ENCODE measurements around the gene LAPTM5.

LAPTM5 gene

DNA sequence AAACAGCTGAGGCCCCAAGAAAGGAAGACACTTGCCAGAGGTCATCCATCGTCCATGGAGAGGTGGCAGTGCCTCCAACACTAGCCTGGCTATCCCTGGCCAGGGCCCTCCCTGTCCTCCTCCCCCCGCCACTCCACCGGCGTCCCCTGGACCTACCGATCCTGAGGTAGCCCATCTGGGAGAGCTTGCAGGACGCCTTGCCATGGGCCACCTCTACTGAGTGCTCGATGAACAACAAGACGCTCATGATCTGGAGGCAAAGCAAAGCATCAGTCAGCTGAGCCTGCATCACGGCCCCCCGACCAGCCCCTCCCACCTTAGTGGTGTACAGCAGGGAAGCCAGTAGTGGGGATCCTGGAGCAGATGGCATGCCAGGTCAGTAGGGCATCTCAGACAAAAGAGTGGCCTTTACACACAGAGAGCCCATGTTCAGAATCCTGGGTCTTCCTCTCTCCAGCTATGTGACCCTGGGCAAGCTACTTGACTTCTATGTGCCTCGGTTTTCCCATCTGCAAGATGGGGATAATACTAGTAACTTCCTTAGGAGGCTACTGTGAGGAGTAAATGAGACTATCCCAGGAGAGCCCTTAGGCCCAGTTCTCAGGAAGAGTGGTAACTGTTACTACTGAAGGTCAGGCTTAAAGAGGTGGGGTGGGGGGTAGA is 15.1 kb downstream of the LAPTM5 start:
- no peak for DNase-seq (ENCODE audit: low spot score)

DNA sequence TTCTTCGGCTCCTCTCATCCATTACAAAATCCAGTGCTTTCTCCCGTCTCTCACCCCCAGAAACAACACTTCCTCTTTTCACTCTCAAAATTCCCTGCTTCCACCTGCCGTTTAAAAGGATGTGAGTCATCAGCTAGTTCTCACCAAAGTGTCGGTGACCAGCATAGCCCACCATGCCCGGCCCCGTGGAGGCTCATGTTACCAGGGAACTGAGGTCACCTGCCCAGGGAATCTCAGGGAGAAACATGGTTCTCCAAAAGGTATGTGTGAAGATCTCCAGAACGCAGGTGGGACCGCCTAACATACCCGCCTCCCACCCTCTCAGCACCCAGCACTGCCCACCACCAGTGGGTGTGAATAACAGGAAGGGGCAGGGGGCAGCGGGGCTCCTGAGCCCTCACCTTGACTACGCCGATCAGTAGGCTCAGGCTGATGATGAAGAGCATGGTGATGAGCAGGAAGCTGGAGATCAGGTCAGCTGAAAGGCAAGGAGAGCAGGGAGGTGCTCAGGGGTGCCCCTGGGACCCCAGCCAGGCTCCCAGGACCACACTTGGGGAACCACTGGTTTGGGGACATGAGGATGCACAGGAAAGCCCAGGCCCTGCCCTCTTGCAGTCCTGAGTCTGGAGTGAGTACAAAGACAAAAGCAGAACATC is 16.2 kb downstream of the LAPTM5 start:
- DNase-seq (ENCODE audit: low spot score), result no peak

DNA sequence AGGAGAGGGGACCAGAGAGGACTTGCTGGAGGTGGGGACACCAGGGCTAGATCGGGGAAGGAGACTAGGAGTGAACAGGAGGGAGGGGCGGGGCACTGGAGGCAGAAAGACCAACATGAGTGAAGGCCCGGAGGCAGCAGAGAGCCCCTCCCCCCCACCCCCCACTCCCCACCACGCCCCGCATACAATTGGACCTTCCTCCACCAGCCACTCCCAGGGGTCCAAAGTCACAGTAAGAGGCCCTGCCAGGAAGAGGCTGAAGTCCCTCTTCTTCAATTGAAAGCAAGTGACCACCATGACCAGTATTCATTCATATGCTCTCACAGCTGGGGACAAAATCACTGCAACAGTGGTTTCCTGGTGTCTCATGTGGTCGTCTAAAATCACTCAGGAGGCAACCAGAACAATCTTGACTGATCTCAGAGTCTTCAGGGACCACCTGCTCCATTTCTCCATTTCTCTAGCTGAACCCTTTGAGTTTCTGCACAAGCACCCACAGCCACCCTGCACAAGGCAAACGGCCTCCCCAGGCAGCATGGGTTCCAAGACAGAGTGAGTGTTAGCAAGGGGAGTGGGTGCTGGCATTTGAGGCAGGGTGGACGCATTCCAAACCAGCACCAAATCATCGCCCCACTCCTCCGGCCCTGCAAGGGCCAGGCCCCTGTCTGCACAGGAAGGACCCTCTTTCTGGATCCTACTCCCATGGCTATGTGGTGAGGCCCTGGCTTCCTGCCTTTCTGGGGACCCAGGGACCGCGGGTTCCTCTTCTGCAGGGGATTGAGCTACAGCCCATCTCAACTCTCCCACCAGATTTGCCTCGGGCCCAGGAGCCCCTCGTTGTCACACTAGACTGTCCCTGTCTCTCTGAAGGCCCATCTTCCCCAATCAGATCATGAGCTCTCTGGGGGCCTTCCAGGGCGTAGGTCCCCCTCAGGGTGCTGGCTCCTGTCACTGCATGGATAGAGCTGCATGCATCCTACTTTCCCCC is 17.0 kb downstream of the LAPTM5 start:
- no peak for DNase-seq (ENCODE audit: low spot score)

DNA sequence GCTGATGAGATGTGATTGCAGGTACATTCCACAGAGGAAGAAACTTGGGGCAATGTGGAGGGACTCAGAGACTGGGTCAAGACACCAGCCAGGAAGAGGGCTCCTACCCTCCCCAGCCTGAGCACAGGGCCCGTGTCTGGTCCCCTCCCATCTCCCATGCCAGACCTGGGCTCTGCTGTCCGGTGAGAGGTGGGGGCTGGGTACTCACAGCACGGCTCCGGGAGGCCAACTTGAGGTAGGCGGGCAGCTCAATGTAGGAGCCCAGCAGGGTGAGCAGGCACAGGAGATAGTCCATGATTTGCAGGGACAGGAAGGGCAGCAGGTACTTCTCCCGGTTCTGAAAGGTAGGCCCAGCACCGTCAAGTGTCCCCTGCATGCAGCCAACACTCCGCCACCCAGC is 18.0 kb downstream of the LAPTM5 start:
- no peak for DNase-seq (ENCODE audit: low spot score)

GRCh38 chr1:30738715-30739559 is 18.6 kb downstream of the LAPTM5 start:
- no peak for DNase-seq (ENCODE audit: low spot score)

GRCh38 chr1:30738040-30738714 is 19.4 kb downstream of the LAPTM5 start:
- DNase-seq (ENCODE audit: low spot score), result no peak

DNA sequence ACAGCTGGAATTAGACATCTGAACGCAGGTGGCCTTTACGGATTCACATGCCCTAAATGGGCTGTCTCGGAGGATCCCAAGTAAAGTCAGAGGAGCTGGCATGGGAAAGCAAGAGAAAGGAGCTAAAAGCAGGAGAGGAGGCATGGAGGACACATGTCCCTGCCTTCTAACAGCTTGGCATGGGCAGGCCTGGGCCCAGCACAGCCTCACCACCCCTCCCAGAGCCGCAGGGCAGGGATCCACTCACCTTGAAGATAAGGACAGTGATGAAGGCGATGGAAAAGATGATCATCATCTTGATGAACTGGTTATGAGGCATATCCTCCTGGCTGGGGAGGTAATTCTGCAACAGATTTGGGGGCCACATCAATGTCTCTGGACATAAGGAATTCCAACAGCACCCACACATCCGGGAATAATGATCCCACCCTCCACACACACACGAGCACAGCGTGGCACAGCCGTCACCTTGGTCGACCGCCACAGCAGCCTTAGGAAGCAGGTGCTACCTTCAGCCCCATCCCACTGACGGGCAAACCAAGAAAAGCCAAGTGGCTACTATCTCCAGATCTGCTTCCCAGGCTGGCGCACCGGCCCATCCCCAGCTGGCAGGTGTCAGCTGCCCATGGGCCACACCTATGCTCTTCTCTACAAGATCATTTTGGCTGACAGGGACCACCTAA is 20.1 kb downstream of the LAPTM5 start:
- no peak for DNase-seq (ENCODE audit: low spot score)

- no peak for DNase-seq (ENCODE audit: low spot score)
These were observed 21.7 kb downstream of the LAPTM5 start for GRCh38 chr1:30735668-30736498.

- no peak for DNase-seq (ENCODE audit: low spot score)
These were observed 22.4 kb downstream of the LAPTM5 start for GRCh38 chr1:30735124-30735523.

DNA sequence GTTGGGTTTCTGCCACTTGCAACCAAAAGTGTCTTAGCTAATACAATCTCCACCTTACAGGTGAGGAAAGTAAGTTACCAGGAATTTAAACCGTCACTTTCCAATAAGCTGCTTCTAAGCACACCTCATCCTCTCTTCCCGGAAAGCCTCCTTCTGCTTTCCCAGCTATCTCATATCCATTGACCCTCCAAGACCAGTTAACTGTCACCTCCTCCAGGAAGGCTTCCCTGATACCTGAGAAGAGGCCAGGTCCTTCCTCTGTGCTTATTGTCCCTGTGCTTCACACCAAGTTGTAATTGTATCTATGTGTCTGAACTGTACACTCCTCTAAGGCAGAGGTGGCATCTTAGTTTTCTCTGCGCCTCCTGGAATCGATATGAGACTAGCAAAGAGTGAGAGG is 23.0 kb downstream of the LAPTM5 start:
- no peak for DNase-seq (ENCODE audit: low spot score)

- no peak for DNase-seq (ENCODE audit: low spot score)
These were observed 23.5 kb downstream of the LAPTM5 start for GRCh38 chr1:30734106-30734505.

GRCh38 chr1:30733493-30733892 is 24.1 kb downstream of the LAPTM5 start:
- DNase-seq (ENCODE audit: low spot score), result no peak

GRCh38 chr1:30732277-30732996 is 25.1 kb downstream of the LAPTM5 start:
- no peak for DNase-seq (ENCODE audit: low spot score)

DNA sequence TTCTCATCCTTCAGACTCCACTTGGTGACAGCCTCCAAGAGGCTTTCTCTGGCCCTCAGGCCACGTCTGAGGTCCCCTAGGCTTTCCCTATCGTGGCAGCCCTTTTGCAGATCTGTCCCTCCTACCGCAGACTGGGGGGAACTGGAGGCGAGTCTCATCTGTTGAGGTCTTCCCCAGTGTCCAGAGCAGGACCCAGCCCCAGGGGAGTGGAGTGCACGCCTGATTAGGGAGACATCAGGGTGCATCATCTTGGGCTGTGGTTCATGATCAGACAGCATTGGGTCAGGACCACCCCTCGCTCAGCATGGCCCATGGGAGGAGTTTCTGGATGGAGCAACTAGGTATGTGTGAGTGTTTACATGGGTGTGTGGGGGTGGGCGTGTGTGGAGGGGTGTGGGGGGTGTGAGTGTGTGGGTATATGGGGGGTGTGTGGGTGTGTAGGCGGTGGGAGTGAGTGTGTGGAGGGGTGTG is 25.7 kb downstream of the LAPTM5 start:
- no peak for DNase-seq (ENCODE audit: low spot score)

GRCh38 chr1:30731109-30731805 is 26.3 kb downstream of the LAPTM5 start:
- no peak for DNase-seq (ENCODE audit: low spot score)

DNA sequence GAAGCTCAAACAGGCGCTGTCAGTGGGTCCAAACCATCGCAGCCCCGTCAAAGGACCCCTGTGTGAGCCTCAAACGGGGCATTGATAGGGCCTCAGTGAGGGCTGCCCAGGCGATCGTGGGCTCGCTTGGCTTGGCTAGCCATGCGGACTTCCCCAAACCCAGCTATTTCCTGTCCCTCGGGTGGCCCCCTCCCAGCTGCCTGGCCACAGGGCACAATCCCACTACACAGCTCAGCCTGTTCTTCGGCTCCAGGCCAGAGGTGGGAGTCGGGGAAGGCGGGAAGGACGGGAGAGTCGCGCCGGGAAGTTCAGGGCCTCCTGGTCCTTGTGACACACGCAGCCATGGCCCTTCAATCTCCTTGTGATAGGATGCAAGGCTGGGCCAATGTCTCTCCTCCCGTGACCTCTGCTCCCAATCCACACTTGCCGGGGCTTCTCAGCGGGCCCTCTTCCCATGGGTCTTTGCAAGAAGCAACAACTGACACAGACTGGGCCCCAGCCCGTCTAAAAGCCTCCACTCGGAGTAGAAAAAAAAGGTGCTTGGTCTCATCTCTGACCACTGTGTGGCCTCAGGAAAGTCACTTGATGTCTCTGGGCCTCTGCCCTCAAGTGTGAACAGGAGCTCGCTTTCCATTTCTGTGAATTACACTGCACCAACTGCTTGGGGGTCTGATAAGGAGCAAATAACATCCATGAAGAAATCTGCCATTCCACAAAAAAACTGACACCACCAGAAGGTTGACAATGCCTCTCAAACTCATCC is 27.0 kb downstream of the LAPTM5 start:
- no peak for DNase-seq (ENCODE audit: low spot score)

DNA sequence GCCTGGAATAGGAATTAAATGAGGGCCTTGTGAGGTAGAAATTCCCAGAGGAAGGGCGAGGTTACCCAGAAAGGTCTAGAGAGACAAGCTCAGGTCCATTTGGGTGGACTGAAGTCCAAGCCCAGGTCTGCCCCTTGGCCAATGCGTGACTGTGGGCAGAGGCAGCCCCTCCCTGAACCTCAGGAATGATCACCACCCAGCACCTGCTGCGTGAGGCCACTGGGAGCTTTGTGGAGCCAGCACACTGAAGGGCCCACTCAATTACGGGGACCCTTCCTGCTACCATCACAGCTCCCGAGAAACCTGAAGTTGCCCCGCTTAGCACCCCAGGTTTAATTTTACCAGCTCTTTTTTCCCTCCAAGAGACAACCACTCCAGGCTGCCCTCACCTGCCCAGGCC is 27.7 kb downstream of the LAPTM5 start:
- no peak for DNase-seq (ENCODE audit: low spot score)
